Neural progenitor cell (in vitro differentiated cells): ENCODE results near the gene OTULIN. TPM values are rescaled to one million over a fixed set of nuclear protein-coding genes. Genes with fewer than 3 reads are reported as not detected.

Experiments used
- DNase-seq: peaks from one replicate; pipeline ENCODE4 v3.0.0-alpha.2; 2016; ENCODE audit warnings: low spot score
- H2AFZ ChIP-seq: fragments of 200-600 bp; sonication (generic); replicated peaks from 2 replicates; pipeline ENCODE4 v1.6.1; 2016; ENCODE audit warnings: antibody characterized with exemption
- H3F3A ChIP-seq: fragments of 200-600 bp; sonication (generic); 2 replicates; pipeline ENCODE4 v1.6.1; 2016; ENCODE audit warnings: antibody characterized with exemption, low read depth
- H3K27ac ChIP-seq: fragments of 200-600 bp; sonication (generic); 2 replicates; pipeline ENCODE4 v1.5.1; 2016; ENCODE audit warnings: mild to moderate bottlenecking
- H3K27me3 ChIP-seq: fragments of 200-600 bp; sonication (generic); 2 replicates; pipeline ENCODE4 v1.6.1; 2016; ENCODE audit warnings: mild to moderate bottlenecking, moderate library complexity
- H3K36me3 ChIP-seq: fragments of 200-600 bp; sonication (generic); 2 replicates; pipeline ENCODE4 v1.5.1; 2016
- H3K4me1 ChIP-seq: fragments of 200-600 bp; sonication (generic); 2 replicates; pipeline ENCODE4 v1.6.1; 2016; ENCODE audit warnings: mixed run types
- H3K4me2 ChIP-seq: fragments of 200-600 bp; sonication (generic); 2 replicates; pipeline ENCODE4 v1.6.1; 2016
- H3K4me3 ChIP-seq: fragments of 200-600 bp; sonication (generic); 2 replicates; pipeline ENCODE4 v1.5.1; 2016
- H3K79me2 ChIP-seq: fragments of 200-600 bp; sonication (generic); 2 replicates; pipeline ENCODE4 v1.6.1; 2016; ENCODE audit warnings: low read depth
- H3K9ac ChIP-seq: fragments of 200-600 bp; sonication (generic); 2 replicates; pipeline ENCODE4 v1.6.1; 2016
- H3K9me3 ChIP-seq: fragments of 200-600 bp; sonication (generic); 2 replicates; pipeline ENCODE4 v1.5.1; 2016; ENCODE audit warnings: low read depth
- H4K20me1 ChIP-seq: fragments of 200-600 bp; sonication (generic); 2 replicates; pipeline ENCODE4 v1.6.1; 2016; ENCODE audit warnings: low read depth
- H3K27ac Mint-ChIP-seq: 3 replicates; pipeline ENCODE4 v1.8.0; 2021; ENCODE audit warnings: mixed read lengths
- H3K27me3 Mint-ChIP-seq: 2 replicates; pipeline ENCODE4 v1.8.0; 2022; ENCODE audit warnings: low read depth, mild to moderate bottlenecking, inconsistent platforms, moderate library complexity, mixed read lengths; ENCODE audit not compliant: insufficient read depth
- H3K36me3 Mint-ChIP-seq: 3 replicates; pipeline ENCODE4 v1.8.0; 2021; ENCODE audit warnings: mixed read lengths
- H3K4me1 Mint-ChIP-seq: 3 replicates; pipeline ENCODE4 v1.8.0; 2021; ENCODE audit warnings: mixed read lengths
- H3K4me3 Mint-ChIP-seq: 3 replicates; pipeline ENCODE4 v1.8.0; 2021; ENCODE audit warnings: mild to moderate bottlenecking, moderate library complexity, mixed read lengths
- H3K9me3 Mint-ChIP-seq: 3 replicates; pipeline ENCODE4 v1.8.0; 2020; ENCODE audit warnings: mixed read lengths
- EZH2 ChIP-seq: fragments of 200-600 bp; sonication (generic); IDR thresholded peaks from 2 replicates; pipeline ENCODE4 v1.6.1; 2017; ENCODE audit warnings: antibody characterized with exemption, mild to moderate bottlenecking, moderate library complexity
- EZH2phosphoT487 ChIP-seq: fragments of 200-600 bp; sonication (generic); IDR thresholded peaks from 2 replicates; pipeline ENCODE4 v1.6.1; 2017; ENCODE audit warnings: antibody characterized with exemption
- total RNA-seq: library from RNA; depleted of rRNA; stranded (reverse); fragments of >200 nt; gene quantifications from 2 replicates; pipeline ENCODE4 v1.2.3, GENCODE V29; 2015; ENCODE audit warnings: low replicate concordance

Gene OTULIN
- total RNA-seq, 1 donor from 2014 or later: 23.1 TPM

GRCh38 chr5:14748180-14748900, 83.8 kb downstream of the OTULIN start:
- Mint-ChIP-seq H3K36me3 (no peaks in the 10 kb centered on the region), H3K4me1 (no peaks in the 10 kb centered on the region), H3K9me3 (no peaks in the 10 kb centered on the region), H3K27me3 (peaks cover 7% of the 10 kb centered on the region), H3K4me3 (no peak overlapping the region), H3K27ac (no peak overlapping the region)
- H4K20me1 ChIP-seq: no peaks in the 10 kb centered on the region
- H3K27me3 ChIP-seq: no peaks in the 10 kb centered on the region
- H3K9me3 ChIP-seq: no peaks in the 10 kb centered on the region
- H3K9ac ChIP-seq: no peak overlapping the region
- no peak for DNase-seq
- TF ChIP-seq EZH2phosphoT487 (no peak), EZH2 (no peak)
- no peak overlapping the region for H3K27ac ChIP-seq
- H2AFZ ChIP-seq: no peak overlapping the region
- no peaks in the 10 kb centered on the region for H3F3A ChIP-seq
- peaks cover 16% of the 10 kb centered on the region for H3K4me1 ChIP-seq
- H3K36me3 ChIP-seq: no peaks in the 10 kb centered on the region
- no peak overlapping the region for H3K4me2 ChIP-seq
- no peaks in the 10 kb centered on the region for H3K79me2 ChIP-seq
- H3K4me3 ChIP-seq: no peak overlapping the region

Other genes with a start within 250 kb of the OTULIN start
- 4.9 and 10.6 TPM in 2 replicates for gene OTULINL, start 82.9 kb upstream of the OTULIN start, total RNA-seq
- 0.19 TPM in 2 replicates for gene ANKH, start 207.1 kb downstream of the OTULIN start, total RNA-seq